Type B pancreatic cell (in vitro differentiated cells): Measurements from ENCODE around the gene FECH. TPM values are rescaled to one million over a fixed set of nuclear protein-coding genes. Genes with fewer than 3 reads are reported as not detected.
A peak's percentile ranks its signal among the peaks of the same experiment; 100 is the strongest.
"Not testable (repeated sequence)": the region's sequence is repeated elsewhere in the genome, so short reads cannot be mapped to it uniquely, and the experiment has no call there.

Experiments used
- DNase-seq: peaks from one replicate; pipeline ENCODE4 v3.0.0; 2021; ENCODE audit warnings: mixed read lengths; ENCODE audit not compliant: unreplicated experiment; ENCODE audit errors: extremely low spot score
- H3K27ac Mint-ChIP-seq: 2 replicates; pipeline ENCODE4 v1.8.0; 2021; ENCODE audit warnings: mild to moderate bottlenecking, mixed read lengths
- H3K27me3 Mint-ChIP-seq: 2 replicates; pipeline ENCODE4 v1.8.0; 2021; ENCODE audit warnings: mixed read lengths
- H3K36me3 Mint-ChIP-seq: 2 replicates; pipeline ENCODE4 v1.8.0; 2021; ENCODE audit warnings: mixed read lengths
- H3K4me1 Mint-ChIP-seq: one replicate; pipeline ENCODE4 v1.8.0; 2021; ENCODE audit warnings: mixed read lengths; ENCODE audit not compliant: unreplicated experiment
- H3K4me3 Mint-ChIP-seq: 2 replicates; pipeline ENCODE4 v1.8.0; 2021; ENCODE audit warnings: mild to moderate bottlenecking, mixed read lengths
- H3K9me3 Mint-ChIP-seq: 2 replicates; pipeline ENCODE4 v1.8.0; 2021; ENCODE audit warnings: mixed read lengths
- CTCF ChIP-seq: fragments of 200-600 bp; sonication (generic); conservative IDR thresholded peaks from 2 replicates; pipeline ENCODE4 v1.5.0; 2021; ENCODE audit warnings: antibody characterized with exemption, mild to moderate bottlenecking
- total RNA-seq: library from RNA; stranded (reverse); gene quantifications from 2 replicates; pipeline ENCODE4 v1.2.1, GENCODE V29; 2021; ENCODE audit warnings: low replicate concordance

The FECH gene
- total RNA-seq, 1 donor from 2014 or later: 22.1 TPM

- Mint-ChIP-seq H3K36me3 (peaks cover 13% of the 10 kb centered on the region), H3K4me3 (no peak overlapping the region), H3K27me3 (no peaks in the 10 kb centered on the region), H3K4me1 (peaks cover 11% of the 10 kb centered on the region), H3K27ac (no peak overlapping the region), H3K9me3 (no peaks in the 10 kb centered on the region)
- no peak for TF ChIP-seq CTCF
- no peak for DNase-seq
These were observed 32.4 kb upstream of the FECH start for GRCh38 chr18:57618910-57619309.

- Mint-ChIP-seq H3K9me3 (no peaks in the 10 kb centered on the region), H3K27me3 (no peaks in the 10 kb centered on the region), H3K4me1 (no peaks in the 10 kb centered on the region), H3K27ac (no peak overlapping the region), H3K4me3 (no peak overlapping the region), H3K36me3 (peaks cover 40% of the 10 kb centered on the region)
- no peak for DNase-seq
- TF ChIP-seq CTCF: no peak
These were observed 17.4 kb upstream of the FECH start for GRCh38 chr18:57603871-57604270.

GRCh38 chr18:57595347-57595746 lies 8.8 kb upstream of the FECH start:
- H3K9me3 Mint-ChIP-seq: peaks cover 4% of the 10 kb centered on the region
- no peak for TF ChIP-seq CTCF
- H3K4me1 Mint-ChIP-seq: no peaks in the 10 kb centered on the region
- H3K27me3 Mint-ChIP-seq: no peaks in the 10 kb centered on the region
- no peak overlapping the region for H3K4me3 Mint-ChIP-seq
- H3K27ac Mint-ChIP-seq: no peak overlapping the region
- H3K36me3 Mint-ChIP-seq: peaks cover 16% of the 10 kb centered on the region
- no peak for DNase-seq

DNA sequence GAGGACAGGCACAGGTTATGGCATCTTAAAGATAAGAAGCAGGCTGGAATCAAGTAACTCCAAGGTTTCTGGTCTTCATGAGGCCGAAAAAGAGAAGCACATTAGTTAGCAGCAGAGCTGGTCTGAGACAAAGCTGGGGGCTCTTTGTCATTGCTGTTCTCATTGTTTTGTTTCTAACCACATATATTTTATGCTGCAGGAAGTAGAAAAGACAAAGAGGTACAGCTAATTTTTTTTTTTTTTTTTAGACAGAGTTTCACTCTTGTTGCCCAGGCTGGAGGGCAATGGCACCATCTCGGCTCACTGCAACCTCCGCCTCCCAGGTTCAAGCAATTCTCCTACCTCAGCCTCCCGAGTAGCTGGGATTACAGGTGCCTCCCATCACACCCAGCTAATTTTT lies 6.2 kb upstream of the FECH start:
- H3K27ac Mint-ChIP-seq, H3K4me3 Mint-ChIP-seq, DNase-seq, H3K27me3 Mint-ChIP-seq, H3K9me3 Mint-ChIP-seq, H3K4me1 Mint-ChIP-seq, H3K36me3 Mint-ChIP-seq: not testable (repeated sequence)

DNA sequence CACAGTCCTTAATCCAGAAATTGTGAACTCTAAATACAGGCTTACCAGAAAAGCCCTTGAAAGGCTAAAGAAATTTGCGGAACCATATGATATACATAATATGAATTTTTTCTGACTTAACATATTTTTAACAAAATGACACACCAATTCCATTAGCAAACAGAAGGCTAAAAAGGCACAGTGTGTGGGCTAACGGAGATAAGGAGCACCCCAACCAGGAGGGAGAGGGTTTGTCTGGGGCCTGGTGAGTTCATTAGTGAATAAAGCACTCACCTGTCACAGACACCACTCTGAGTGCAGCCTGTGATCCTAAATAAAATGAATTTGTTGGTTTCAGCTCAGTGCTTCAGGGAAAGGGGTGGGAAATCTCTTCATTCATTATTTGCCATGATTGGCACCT lies 2.7 kb upstream of the FECH start:
- peak overlapping the region; percentile 0 for H3K4me3 Mint-ChIP-seq
- H3K9me3 Mint-ChIP-seq: no peaks in the 10 kb centered on the region
- no peaks in the 10 kb centered on the region for H3K27me3 Mint-ChIP-seq
- TF ChIP-seq CTCF: no peak
- H3K4me1 Mint-ChIP-seq: peaks cover 11% of the 10 kb centered on the region
- peaks cover 4% of the 10 kb centered on the region for H3K36me3 Mint-ChIP-seq
- peak overlapping the region; percentile 14 for H3K27ac Mint-ChIP-seq
- DNase-seq: no peak

GRCh38 chr18:57587098-57587661 lies 678 bp upstream of the FECH start:
- peaks cover 7% of the 10 kb centered on the region for H3K36me3 Mint-ChIP-seq

More at GRCh38 chr18:57587098-57587661, 678 bp upstream of the FECH start:
- no peak for TF ChIP-seq CTCF
- DNase-seq: no peak
- H3K4me3 Mint-ChIP-seq: peak overlapping the region; percentile 86
- H3K4me1 Mint-ChIP-seq: peaks cover 11% of the 10 kb centered on the region
- no peaks in the 10 kb centered on the region for H3K9me3 Mint-ChIP-seq
- no peaks in the 10 kb centered on the region for H3K27me3 Mint-ChIP-seq
- H3K27ac Mint-ChIP-seq: peak overlapping the region; percentile 90
